Smooth muscle cell of bladder (primary cell): Measurements from ENCODE around the gene CXorf49B. TPM values are rescaled to one million over a fixed set of nuclear protein-coding genes. Genes with fewer than 3 reads are reported as not detected.

ENCODE experiments used
- total RNA-seq: library from RNA; depleted of rRNA; stranded (reverse); fragments of >200 nt; gene quantifications from 2 replicates; pipeline ENCODE4 v1.2.3, GENCODE V29; 2014

CXorf49B gene
- total RNA-seq, result not detected in 2 replicates

DNA sequence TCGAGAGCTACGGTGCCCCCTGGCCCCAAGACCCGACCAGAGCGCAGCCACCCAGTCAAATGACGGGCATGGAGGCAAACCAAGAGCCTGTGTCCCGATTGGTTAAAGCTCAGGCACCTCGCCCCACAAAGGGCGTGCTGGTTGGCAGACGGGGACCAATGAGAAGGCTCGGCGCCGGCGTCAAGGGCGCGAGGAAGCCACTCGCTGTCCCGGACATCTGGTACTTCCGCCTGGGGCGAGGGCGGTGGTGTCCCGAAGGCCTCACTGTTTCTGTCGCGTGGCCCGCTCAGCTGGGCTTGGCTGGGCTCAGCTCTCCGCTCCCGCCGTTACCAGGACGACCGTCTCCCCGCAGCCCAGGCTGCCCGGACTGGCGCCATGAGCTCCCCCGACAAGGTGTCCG is at the start of gene CXorf49B:
CXorf49B (plus strand) TSS at position 301 of the 400 bp plus-strand sequence; CDS start at position 376, 75 bp downstream.

DNA sequence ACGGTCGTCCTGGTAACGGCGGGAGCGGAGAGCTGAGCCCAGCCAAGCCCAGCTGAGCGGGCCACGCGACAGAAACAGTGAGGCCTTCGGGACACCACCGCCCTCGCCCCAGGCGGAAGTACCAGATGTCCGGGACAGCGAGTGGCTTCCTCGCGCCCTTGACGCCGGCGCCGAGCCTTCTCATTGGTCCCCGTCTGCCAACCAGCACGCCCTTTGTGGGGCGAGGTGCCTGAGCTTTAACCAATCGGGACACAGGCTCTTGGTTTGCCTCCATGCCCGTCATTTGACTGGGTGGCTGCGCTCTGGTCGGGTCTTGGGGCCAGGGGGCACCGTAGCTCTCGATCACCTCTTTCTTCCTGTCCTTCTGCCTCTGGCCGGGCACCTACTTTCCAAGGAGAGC is 45.0 kb upstream of the CXorf49B start, which contains the start of gene CXorf49:
CXorf49 (minus strand) TSS at position 101 of the 400 bp plus-strand sequence. CDS start 134 bp downstream, outside the sequence.

Other genes starting within 250 kb of the CXorf49B start
- 63.3 and 78.9 TPM in 2 replicates for gene OGT, start 230.2 kb upstream of the CXorf49B start, total RNA-seq
- 1.5 and 2.0 TPM in 2 replicates for gene GCNA, start 184.9 kb upstream of the CXorf49B start, total RNA-seq
- gene CXCR3, start 144.8 kb upstream of the CXorf49B start, total RNA-seq, result not detected in 2 replicates
- gene CXorf49, start 45.1 kb upstream of the CXorf49B start, total RNA-seq, result not detected in 2 replicates
- gene NHSL2, start 147.5 kb downstream of the CXorf49B start, total RNA-seq, result 0.14 and 0.28 TPM in 2 replicates